GM21825 (cell line): ENCODE data around the gene FOS.
"Not testable (repeated sequence)": the region's sequence is repeated elsewhere in the genome, so short reads cannot be mapped to it uniquely, and the experiment has no call there.

ENCODE experiments used
- ATAC-seq: cut with Tn5 transposase; IDR thresholded peaks from one replicate; pipeline ENCODE4 v1.9.1; 2021; ENCODE audit warnings: mild to moderate bottlenecking, moderate library complexity; ENCODE audit not compliant: unreplicated experiment

Gene FOS

GRCh38 chr14:75292886-75293285 is 14.3 kb downstream of the FOS start:
- ATAC-seq, result no peak

GRCh38 chr14:75293920-75294648 is 15.5 kb downstream of the FOS start:
- ATAC-seq, result peak; percentile 96

DNA sequence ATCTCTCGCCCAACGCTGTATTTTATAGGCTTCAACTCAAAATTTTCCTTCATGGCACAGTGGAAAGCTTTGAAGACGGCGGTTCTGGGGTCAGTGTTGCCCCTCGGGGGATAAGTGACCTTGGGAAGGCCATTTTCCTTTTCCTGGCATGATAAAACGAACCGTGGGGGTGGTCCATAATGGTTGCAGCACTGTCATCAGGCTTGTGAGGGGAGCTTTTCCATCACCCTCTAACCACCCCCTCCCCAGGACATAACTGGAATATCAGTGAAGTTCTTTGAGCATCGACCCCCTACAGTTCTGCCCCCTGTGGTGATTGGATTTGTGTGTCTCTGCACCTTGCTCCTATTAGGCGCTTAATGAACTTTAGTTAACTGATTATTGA is 16.0 kb downstream of the FOS start:
- ATAC-seq, result no peak

DNA sequence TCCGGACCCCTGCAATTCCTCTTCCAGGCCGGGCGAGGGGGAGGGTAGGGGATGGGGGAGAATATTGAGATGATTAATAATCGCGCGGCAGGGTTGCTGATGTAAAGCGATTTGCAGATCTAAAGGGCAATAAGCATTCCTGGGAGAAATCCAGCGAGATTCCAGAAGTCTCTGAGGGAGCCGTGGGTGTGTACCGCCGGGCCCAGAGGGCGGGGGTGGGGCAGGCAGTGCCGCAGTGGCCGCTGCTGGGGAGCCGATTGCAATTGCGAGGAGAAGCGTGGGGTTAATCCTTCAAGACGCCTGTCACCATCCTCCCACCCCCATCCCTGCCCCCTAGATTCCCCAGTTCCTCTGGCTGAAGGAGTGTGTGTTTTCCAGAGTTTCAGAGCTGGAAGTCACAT is 16.4 kb downstream of the FOS start:
- ATAC-seq, result no peak

DNA sequence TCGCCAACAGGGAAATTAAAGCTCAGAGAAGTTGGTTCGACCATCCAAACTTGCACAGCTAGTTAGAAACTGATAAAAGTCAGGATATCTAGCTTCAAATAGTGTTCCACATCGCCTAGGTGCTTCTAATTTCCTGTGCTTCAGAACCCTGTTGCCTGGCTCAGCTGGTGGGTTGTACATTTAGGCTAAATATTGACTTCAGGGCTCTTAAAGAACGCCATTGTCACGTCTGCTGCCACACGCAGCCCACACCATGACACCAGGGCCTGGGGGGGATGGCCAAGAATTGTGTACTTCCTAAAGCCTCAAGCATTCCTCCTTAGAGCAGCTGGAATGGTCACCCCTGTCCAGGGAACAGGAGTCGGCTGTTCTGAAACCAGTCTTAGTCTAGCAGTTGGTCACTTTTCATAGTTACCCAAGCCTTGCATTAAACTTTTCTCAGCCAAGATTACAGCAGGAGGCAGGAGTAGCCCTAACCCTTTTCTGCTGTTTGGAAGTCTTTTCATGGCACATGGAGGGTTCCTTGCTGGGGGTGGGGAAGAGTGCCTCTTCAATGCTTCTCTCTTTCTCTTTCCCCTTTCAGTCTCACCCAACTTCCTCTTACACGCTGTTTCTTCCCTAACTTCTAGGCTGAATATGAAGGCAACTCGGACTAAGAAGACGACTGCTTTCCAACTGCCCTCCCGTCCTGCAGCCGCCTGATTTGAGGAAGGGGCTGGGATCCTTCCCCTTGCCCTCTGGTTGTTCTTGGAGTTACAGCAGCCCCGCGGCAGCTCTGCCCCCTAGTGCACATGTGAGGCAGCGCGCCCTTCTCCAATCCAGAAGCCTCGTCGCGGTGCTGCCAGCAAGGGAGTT is 17.1 kb downstream of the FOS start:
- no peak for ATAC-seq

GRCh38 chr14:75297411-75298040 is 18.9 kb downstream of the FOS start:
- ATAC-seq, result no peak

DNA sequence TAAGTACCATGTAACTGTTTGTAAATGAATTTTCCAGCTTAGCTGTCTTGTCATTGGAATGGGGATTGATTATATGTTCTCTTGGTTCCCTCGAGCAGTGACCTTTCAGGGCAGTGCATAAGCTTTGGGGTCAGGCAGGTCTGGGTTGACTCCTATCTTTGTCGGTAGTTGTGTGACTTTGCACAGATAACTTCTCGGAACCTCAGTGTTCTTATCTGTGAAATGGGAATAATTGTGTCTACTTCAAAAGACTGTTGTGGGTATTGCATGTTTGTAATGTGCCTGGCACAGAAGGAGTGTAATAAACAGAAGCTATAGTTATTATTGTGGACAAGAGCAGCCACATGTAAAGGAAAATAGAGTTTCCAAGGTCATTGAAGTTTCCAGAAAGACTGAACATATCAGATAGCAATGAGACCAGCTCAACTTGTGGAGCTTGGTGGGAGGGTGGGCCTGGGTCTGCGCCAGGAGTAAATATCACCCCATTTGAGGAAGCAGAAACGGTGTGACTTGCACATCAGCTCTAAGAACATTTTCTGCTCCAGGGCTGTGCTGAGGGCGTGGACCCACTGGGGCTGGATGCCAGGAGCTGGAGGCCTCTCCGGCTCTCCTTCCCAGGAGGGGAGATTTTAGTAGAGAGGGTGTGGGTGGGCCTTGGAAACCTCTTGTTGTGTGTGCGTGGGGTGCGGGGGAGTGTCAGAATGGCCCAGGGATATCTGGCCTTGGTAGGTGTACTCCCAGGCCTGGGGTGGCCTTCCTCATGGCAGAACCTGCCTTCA is 19.7 kb downstream of the FOS start:
- no peak for ATAC-seq

- ATAC-seq, result no peak
Observed at GRCh38 chr14:75299059-75299458, 20.4 kb downstream of the FOS start.

- ATAC-seq, result no peak
Observed at GRCh38 chr14:75299576-75299975, 20.9 kb downstream of the FOS start.

- no peak for ATAC-seq
Observed at GRCh38 chr14:75301666-75302325, 23.2 kb downstream of the FOS start.

DNA sequence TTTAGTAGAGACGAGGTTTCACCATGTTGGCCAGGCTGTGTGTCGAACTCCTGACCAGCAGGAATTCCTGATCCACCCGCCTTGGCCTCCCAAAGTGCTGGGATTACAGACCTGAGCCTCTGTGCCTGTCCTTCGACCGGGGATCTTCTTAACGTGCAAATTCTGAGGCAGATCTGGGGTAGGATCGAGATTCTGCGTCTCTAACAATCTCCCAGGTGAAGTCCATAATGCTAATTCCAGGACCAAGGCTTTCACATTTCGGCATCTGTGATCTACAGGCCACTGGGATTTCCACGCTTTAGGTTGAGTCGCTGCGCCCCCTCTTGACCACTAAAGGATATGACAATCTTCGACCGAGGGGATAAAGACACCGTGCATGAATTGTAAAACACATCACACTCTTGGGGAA is 24.8 kb downstream of the FOS start:
- no peak for ATAC-seq

DNA sequence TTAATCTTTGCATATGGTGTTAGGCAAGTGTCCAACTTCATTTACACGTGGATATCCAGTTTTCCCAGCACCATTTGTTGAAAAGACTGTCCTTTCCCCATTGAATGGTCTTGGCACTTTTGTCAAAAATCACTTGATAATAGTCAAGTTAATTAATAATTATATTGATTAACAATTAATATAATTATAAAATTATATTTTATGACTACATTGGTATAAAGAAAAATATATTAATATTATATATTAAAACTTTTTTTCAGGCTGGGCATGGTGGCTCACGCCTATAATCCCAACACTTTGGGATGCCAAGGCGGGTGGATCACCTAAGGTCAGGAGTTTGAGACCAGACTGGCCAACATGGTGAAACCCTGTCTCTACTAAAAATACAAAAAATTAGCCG is 27.8 kb downstream of the FOS start:
- ATAC-seq, result not testable (repeated sequence)

DNA sequence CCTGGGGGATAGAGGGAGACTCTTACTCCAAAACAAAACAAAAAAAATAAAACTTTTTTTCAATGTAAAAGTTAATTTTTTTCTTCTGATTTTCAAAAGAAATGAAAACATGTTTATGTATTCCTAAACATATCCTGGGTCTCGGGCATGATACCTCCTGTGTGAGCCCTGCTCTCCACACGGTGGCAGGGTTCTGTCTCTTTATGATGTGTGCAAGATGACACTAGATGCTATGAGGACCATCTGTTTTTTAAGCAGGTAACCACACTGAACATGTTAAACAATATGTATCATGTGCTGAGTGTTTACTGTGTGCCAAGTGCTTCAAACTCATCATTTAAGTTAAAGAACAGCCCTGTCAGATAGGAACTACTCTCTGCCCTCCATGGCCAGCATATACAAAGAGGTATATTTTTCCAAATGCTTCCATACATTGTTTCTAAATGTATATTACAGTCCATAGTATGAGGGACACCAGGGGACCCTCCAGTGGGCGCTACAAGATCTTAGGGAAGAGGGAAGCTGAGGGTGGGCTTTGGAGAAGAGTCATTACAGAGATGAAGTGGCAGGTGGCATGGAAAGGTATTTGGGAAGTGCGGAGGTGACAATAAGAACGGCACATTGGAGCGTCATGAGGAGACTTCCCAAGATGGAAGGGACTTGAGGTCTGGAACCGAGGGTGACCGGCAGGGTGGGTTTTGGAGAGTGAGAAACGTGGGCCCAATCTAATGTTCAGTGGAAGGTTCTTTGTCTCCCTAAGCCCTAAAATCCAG is 28.5 kb downstream of the FOS start:
- ATAC-seq, result no peak

DNA sequence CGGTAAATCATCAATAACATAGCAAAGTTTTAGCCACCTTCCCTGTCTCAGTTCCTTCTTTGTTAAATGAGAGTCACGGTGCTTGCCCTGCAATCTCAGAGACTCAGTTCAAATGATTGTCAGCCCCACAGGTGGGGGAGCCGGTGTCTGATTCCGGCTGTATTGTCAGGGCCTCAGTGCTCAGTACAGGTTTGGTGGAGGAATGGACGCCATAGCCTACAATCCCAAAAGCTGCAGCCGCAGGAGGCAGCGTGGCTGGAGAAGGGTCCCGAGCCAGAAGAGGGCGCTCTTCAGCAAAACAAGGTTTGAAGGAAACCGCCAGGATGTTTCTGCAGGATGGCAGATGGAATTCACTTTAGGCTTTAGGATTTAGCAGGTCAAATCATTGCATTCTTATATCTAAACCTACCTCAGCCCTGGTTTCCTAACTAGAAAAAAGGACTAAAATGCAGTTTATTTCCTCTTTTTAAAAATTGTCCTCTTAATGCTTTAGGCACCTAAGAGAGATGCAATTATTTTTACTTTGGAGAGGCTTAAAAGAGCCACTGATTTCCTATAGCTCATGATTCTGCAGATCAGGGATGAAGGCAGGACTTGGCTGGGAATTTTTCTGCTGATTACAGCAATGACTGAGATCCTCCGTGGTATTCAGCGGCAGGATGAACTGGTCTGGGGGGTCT is 29.2 kb downstream of the FOS start:
- no peak for ATAC-seq

GRCh38 chr14:75308991-75309390 is 30.4 kb downstream of the FOS start:
- ATAC-seq, result not testable (repeated sequence)

GRCh38 chr14:75309561-75309960 is 30.9 kb downstream of the FOS start:
- ATAC-seq, result not testable (repeated sequence)

- ATAC-seq, result no peak
Observed at GRCh38 chr14:75310295-75311111, 31.9 kb downstream of the FOS start.

- no peak for ATAC-seq
Observed at GRCh38 chr14:75311356-75311755, 32.7 kb downstream of the FOS start.
